ENCODE measurements around the gene KCND3.

Gene KCND3

GRCh38 chr1:111735858-111736544 is 253.5 kb downstream of the KCND3 start:
- ChIA-PET CTCF (interaction anchor here (2.9 to 10.1 kb wide), 6 partner anchors 8 to 228 kb away, joined by 12 to 130 read pairs (median 26); no protein-coding TSS in a partner anchor), POLR2A (no interaction called here)
- H3K4me3 ChIP-seq (ENCODE audit: low read depth, low read length): no peak overlapping the region
- DNase-seq (ENCODE audit: low read depth, low spot score): no peak
- TF ChIP-seq, protein P1, sequence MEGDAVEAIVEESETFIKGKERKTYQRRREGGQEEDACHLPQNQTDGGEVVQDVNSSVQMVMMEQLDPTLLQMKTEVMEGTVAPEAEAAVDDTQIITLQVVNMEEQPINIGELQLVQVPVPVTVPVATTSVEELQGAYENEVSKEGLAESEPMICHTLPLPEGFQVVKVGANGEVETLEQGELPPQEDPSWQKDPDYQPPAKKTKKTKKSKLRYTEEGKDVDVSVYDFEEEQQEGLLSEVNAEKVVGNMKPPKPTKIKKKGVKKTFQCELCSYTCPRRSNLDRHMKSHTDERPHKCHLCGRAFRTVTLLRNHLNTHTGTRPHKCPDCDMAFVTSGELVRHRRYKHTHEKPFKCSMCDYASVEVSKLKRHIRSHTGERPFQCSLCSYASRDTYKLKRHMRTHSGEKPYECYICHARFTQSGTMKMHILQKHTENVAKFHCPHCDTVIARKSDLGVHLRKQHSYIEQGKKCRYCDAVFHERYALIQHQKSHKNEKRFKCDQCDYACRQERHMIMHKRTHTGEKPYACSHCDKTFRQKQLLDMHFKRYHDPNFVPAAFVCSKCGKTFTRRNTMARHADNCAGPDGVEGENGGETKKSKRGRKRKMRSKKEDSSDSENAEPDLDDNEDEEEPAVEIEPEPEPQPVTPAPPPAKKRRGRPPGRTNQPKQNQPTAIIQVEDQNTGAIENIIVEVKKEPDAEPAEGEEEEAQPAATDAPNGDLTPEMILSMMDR (IDR thresholded peaks at IDR 0.05; ENCODE audit: insufficient read depth, low read length, missing control alignments): no peak

DNA sequence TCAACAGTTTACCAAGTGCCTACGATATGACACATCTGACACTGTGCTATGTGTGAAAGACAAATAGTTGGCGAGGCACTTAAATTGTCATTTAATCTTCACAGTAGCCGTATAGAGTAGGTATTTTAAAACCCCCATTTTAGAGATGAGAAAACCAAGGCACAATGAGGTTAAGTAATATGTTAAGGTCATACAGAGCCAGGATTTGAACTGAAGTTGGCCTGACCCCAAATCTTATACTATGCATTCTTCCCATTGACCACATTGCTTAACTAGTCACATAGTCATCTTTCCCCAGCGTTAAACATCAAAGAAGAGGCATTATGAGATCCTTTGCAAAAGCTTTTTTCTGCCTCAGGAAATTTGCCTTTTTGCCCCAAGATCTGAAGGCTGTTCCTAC is 254.1 kb downstream of the KCND3 start:
- no peak for DNase-seq (ENCODE audit: low read depth, low spot score)
- ChIA-PET POLR2A (interaction anchor here (0.6 kb wide), 1 partner anchor 1187 kb away, joined by 3 read pairs; no protein-coding TSS in a partner anchor), CTCF (interaction anchor here (2.9 to 10.1 kb wide), 5 partner anchors 12 to 227 kb away, joined by 12 to 130 read pairs (median 26); no protein-coding TSS in a partner anchor)
- TF ChIP-seq, protein P1 (IDR thresholded peaks at IDR 0.05; ENCODE audit: insufficient read depth, low read length, missing control alignments): no peak
- no peak overlapping the region for H3K4me3 ChIP-seq (ENCODE audit: low read depth, low read length)

- no peak for DNase-seq (ENCODE audit: low read depth, low spot score)
- POLR2A ChIA-PET: interaction anchor here (0.6 kb wide), 1 partner anchor 1187 kb away, joined by 3 read pairs; no protein-coding TSS in a partner anchor
- H3K4me3 ChIP-seq (ENCODE audit: low read depth, low read length): no peak overlapping the region
- TF ChIP-seq, protein P1 (IDR thresholded peaks at IDR 0.05; ENCODE audit: insufficient read depth, low read length, missing control alignments): no peak
- CTCF ChIA-PET: interaction anchor here (2.9 to 10.1 kb wide), 4 partner anchors 13 to 34 kb away, joined by 12 to 130 read pairs (median 68); no protein-coding TSS in a partner anchor
Measured at GRCh38 chr1:111734856-111735255, 254.6 kb downstream of the KCND3 start.

GRCh38 chr1:111734426-111734825 is 255.0 kb downstream of the KCND3 start:
- ChIA-PET CTCF (interaction anchor here (2.9 to 10.1 kb wide), 4 partner anchors 13 to 35 kb away, joined by 12 to 130 read pairs (median 68); no protein-coding TSS in a partner anchor), POLR2A (no interaction called here)

DNA sequence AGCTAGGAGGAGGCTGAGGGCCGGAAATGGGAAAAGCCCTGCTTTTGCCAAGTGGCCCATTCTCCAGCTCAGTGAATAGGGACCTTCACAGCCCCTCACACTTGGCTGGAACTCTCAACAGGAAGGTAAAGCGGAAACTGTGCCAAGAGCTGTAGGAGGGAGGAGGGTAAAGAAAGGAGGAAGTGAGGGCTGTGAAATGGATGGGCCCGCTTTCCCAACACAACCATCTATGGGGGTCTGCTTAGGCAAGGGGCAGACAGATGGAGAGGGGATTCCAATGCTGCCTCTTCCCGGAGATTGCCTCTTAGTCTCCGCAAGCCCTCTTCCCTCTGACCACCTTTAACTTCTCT is 255.5 kb downstream of the KCND3 start:
- POLR2A ChIA-PET: no interaction called here
- no peak for DNase-seq (ENCODE audit: low read depth, low spot score)
- H3K4me3 ChIP-seq (ENCODE audit: low read depth, low read length): no peak overlapping the region
- TF ChIP-seq, protein P1 (IDR thresholded peaks at IDR 0.05; ENCODE audit: insufficient read depth, low read length, missing control alignments): no peak
- CTCF ChIA-PET: interaction anchor here (1.4 to 10.1 kb wide), 5 partner anchors 14 to 227 kb away, joined by 4 to 130 read pairs (median 22); no protein-coding TSS in a partner anchor

More at GRCh38 chr1:111734426-111734825, 255.0 kb downstream of the KCND3 start:
- DNase-seq (ENCODE audit: low read depth, low spot score): no peak
- no peak overlapping the region for H3K4me3 ChIP-seq (ENCODE audit: low read depth, low read length)
- TF ChIP-seq, protein P1 (IDR thresholded peaks at IDR 0.05; ENCODE audit: insufficient read depth, low read length, missing control alignments): no peak

Data from AG04449 (cell line).